HG02642 (cell line): ENCODE results near the gene CD2AP.

Experiments used
- ATAC-seq: cut with Tn5 transposase; IDR thresholded peaks from one replicate; pipeline ENCODE4 v1.9.1; 2021; ENCODE audit warnings: mild to moderate bottlenecking; ENCODE audit not compliant: unreplicated experiment, poor library complexity

CD2AP gene

DNA sequence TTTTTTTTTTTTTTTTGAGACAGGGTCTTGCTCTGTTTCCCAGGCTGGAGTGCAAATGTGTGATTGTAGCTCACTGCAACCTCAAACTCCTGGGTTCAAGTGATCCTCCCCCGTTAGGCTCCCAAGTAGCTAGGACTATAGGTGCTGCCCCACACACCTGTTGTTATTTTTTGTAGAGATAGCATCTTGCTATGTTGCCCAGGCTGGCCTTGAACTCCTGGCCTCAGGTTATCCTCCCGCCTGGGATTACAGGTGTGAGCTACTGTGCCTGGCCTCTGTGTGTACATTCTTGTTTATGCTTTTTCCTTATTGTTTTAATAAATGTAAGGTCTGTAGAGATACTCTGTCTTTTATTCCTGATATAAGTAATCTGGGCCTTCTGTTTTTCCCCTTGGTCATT lies 14.8 kb downstream of the CD2AP start:
- no peak for ATAC-seq

DNA sequence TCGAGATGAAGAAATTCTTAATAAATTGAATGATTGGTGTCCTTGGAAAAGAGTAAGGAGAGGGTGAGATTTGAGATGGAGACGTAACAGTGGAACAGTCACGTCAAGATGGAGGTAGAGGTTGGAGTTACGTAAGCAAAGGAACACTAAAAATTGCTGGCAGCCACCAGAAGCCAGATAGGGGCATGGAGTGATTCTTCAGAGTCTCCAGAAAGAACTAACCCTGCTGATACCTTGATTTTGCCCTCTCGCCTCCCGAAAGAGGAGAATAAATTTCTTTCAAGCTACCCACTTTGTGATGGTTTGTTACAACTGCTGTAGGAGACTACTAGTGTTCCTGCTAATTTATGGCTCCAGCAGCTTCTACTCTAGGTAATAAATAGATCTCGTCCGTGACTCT lies 17.6 kb downstream of the CD2AP start:
- ATAC-seq: no peak

DNA sequence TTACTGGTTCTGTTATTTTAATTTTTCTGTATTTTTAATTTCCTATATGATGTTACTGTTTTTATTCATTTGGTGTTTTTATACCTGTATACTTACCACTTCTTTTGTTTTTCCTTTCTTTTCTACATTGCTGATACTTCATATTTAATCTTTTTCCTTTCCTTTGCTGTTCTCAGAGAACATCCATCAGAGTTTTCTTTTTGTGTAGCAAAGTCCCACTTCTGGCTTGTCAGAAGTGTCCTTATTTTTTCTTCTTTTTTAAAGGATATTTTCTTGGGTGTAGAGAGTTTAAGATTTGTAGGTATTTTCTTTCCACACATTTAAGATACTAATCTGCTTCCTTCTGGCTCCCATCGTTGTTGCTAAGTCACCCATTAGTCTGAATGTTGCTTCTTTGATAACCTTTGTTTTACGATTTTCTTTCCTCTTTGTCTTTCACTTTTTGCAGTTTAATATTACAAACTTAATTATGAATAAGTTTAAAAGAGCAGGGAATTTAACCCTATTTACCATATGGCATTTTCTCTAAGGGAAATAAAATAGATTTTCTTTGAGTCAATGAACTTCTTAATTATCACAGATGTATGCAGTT lies 18.5 kb downstream of the CD2AP start:
- ATAC-seq: no peak

- no peak for ATAC-seq
Observed at GRCh38 chr6:47496935-47497579, 19.5 kb downstream of the CD2AP start.

DNA sequence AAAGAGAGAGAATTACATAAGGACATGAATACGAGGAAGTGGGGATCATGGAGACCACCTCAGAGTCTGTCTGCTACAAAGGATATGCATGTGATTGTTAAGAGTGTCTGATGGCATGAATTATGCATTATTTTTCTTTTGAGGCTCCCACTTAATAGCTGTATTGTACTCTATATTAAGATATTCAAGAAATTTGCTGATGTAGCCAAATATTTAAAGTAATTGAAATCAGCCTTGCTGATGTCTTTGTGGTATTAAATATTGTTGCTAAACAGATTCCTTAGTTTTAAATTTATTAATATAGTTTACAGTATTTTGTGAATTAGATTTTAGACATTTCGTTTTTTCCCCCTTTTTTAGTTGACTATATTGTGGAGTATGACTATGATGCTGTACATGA lies 25.3 kb downstream of the CD2AP start:
- no peak for ATAC-seq

DNA sequence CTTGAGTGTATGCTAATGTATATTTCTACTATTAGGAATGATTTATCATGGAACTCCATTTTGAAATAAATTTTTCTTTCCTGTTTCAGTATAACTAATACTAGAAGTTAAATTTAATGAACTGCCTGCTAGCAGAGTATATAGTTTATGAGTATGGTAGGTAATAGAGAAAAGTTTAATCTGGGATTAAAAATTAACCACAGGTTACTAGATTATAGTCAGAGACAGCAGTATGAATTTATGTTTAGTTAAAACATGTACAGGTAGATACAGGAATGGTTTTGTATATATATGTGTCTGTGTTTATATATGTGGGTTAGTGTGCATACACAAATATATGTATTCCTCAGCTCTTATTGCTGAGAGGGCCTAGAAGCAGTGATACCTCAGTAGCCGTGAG lies 32.3 kb downstream of the CD2AP start:
- ATAC-seq: no peak

GRCh38 chr6:47512872-47513271 lies 35.3 kb downstream of the CD2AP start:
- no peak for ATAC-seq

- no peak for ATAC-seq
Observed at GRCh38 chr6:47519279-47519678, 41.7 kb downstream of the CD2AP start.

DNA sequence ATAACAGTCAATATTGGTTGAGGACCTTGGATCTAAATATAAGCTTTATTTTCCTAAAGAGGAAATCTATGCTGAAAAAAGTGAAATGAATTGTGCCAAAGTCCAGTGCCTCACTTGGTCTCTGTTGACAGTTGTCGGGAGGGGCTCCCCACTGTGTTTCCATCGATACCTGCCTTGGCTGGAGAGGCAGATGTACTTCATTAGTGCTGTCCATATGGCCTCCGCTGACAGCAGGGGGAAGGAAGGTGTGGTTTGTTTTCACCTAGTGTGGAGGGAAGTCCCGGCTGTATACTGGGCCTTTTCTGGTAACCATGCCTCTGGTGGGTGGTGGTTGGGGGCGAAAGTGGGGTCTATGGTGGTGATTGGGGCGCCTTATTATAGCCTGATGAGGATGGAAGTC lies 42.7 kb downstream of the CD2AP start:
- ATAC-seq: no peak

DNA sequence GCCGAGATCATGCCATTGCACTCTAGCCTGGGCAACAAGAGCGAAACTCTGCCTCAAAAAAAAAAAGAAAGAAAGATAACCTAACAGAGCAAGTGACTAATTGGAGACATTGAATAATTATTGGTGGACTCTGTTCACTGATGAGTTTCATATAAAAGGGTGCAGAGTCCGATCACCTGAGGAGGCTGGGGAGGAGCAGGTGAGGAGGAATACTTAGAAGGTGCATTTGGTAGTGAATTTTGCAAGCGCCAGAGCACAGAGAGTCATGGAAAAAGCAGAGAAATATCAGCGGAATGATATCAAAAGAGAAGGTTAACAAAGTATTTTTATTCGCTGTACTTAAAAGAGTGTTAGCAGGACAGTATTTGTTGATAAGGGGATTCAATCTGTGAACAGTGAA lies 44.4 kb downstream of the CD2AP start:
- ATAC-seq: no peak

DNA sequence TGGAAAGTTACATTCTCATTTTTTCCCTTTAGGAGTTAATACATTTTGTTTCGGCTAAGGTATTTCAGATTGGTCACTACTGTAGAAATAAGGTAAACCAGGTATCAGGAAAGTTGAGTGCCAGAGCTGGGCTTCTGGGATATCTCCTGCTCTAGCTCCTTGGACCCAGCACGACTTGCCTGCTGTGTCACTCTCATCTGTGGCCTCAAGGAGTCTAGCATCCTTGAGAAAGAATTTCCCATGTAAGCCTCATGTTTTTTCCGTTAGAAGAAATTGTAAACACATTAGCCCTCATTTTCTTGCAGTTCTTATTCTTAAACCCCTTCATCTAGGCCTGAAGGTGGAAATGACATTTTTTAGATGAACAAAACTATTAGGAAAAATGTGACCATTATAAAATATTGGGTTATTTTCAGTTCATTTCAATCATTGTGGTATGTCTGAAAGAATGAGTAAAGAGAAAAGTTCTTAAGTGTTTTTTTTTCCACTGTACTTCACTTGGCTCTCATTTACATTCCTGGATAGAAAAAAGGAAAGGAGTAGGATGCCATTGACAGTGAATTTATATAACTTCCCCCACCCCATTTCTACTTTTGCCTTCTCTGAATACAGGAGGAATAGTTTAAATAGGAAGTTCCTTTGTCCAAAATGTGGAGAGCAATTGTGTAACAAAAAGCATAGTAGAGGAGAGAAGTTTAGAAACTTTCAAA lies 46.7 kb downstream of the CD2AP start:
- ATAC-seq: no peak

DNA sequence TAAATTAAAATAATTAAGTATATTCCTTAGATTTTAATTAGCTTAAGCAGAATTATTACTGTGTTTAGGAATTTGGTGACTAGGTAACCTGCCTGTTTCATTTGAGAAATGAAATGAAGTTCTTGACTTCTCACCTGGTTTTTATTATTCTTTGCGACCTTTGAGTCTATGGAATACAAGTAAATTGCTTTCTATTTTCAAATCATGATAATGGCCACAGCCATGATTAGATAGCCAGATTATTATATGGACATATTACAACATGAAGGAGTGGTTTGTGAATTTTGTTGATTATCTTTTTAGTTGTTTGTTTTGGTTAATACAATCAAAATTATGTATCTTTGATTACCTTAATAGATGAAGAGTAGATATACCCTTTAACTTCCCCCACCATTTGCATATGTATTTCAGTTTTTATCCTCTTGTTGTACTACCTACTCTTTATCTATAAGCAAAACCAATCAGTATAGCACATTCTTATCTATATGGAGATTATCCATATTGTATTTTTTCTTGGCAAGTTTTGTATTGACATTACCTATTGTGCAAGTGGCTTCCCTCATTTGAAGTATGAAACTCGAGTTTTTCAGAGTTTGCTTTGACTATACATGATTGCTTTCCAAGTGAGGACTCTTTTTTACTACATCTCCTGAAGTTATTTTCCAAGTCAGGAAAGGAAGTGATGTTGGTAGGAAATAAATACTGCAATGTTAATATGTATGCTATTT lies 47.9 kb downstream of the CD2AP start:
- ATAC-seq: no peak

- ATAC-seq: no peak
Observed at GRCh38 chr6:47527274-47527673, 49.7 kb downstream of the CD2AP start.

GRCh38 chr6:47529734-47530133 lies 52.1 kb downstream of the CD2AP start:
- ATAC-seq: no peak

- ATAC-seq: no peak
Observed at GRCh38 chr6:47532981-47533585, 55.5 kb downstream of the CD2AP start.

- no peak for ATAC-seq
Observed at GRCh38 chr6:47534063-47534462, 56.5 kb downstream of the CD2AP start.

DNA sequence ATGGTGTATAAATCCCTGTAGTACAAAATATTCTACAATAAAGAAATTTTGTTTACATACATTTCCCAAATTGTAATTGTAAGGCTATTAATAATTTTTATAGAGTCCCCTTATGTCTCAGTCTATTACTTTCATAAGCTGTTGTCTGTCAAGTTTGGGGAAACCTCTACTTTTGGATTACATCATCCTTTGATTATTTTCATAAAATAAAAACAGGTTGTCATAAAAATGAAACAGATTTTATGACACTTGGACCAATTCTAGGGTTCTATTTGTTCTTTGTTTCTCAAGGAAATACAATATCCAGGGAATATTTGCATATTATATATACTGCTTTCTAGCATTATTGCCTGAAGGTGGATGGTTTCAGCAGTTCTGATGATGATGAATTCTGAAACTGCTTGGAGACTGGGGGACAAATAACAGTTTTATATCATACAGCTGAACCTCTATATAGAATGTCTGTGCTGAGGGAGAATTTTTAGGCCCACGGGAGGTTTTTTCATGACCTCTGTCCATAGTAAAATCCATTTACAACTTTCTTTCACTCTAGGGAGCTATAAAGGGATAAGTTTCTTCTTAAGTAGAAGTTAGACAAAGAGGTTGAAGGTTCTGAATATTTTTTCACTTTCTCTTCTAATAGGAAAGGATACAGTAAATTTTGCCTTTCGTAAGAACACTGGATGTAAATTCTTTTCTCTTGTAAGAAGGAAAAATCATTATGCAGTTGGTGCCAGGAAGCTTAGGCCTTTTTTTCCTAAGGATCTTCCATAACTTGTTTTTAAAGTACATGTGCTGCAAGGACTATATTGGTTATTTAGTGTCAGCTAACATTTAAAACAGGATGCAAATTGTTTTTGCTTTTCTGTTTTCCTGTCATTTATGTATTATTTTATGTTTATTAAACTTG lies 58.0 kb downstream of the CD2AP start:
- ATAC-seq: no peak

- no peak for ATAC-seq
Observed at GRCh38 chr6:47536816-47537401, 59.3 kb downstream of the CD2AP start.

GRCh38 chr6:47545223-47545622 lies 67.6 kb downstream of the CD2AP start:
- ATAC-seq: no peak
